Measurements from ENCODE around the gene DUOX1. TPM values are rescaled to one million over a fixed set of nuclear protein-coding genes. Genes with fewer than 3 reads are reported as not detected.

DUOX1 gene
- total RNA-seq, 1 experiment from 2014 or later = 15.1 TPM

DNA sequence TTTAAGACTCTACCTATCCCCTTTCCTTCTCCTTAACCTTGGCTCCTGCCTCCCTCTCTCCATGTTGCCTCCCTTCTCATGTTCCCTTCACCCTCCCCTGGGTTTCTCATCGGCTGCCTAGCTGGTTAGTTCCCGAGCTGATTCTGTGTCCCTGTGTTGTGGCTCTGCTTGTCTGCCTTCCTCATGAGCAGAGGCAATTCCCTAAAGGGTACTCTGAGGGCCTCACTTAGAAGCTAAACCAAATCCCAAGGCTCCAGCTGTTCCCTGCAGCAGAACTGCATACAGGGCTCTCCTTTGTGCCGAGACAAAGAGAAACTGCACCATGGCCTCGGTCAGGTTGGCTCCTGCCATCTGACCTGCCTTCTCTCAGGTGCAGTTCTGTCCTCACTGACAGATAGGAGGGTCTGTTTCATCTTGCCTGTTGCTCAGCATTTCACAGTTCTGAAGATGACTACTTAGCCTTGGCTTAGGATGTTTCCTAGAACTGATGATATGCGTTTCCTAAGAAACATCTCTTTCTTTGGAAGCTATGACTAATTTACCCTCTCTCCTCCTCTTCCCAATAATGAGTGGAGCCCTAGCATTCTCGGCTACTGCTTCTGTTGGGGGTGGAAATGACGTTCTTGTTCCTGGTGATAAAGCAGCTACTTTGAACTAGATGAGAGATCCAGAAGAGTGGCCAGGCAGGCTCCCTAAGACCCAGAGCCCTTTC, 27.1 kb downstream of the DUOX1 start:
- no TSS peak for BruUV-seq (replicated peaks)
- no peak overlapping the region for H3K4me3 Mint-ChIP-seq (ENCODE audit: unreplicated experiment)
- TF ChIP-seq, protein P1, sequence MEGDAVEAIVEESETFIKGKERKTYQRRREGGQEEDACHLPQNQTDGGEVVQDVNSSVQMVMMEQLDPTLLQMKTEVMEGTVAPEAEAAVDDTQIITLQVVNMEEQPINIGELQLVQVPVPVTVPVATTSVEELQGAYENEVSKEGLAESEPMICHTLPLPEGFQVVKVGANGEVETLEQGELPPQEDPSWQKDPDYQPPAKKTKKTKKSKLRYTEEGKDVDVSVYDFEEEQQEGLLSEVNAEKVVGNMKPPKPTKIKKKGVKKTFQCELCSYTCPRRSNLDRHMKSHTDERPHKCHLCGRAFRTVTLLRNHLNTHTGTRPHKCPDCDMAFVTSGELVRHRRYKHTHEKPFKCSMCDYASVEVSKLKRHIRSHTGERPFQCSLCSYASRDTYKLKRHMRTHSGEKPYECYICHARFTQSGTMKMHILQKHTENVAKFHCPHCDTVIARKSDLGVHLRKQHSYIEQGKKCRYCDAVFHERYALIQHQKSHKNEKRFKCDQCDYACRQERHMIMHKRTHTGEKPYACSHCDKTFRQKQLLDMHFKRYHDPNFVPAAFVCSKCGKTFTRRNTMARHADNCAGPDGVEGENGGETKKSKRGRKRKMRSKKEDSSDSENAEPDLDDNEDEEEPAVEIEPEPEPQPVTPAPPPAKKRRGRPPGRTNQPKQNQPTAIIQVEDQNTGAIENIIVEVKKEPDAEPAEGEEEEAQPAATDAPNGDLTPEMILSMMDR (IDR thresholded peaks at IDR 0.05; ENCODE audit: unreplicated experiment) = no peak
- H3K36me3 Mint-ChIP-seq (ENCODE audit: insufficient read depth, unreplicated experiment) = peaks cover 13% of the 10 kb centered on the region
- CTCF ChIA-PET = interaction anchor here (0.7 to 10.8 kb wide), 7 partner anchors 11 to 243 kb away, joined by 3 to 93 read pairs (median 4); no protein-coding TSS in a partner anchor
- H3K27me3 Mint-ChIP-seq (ENCODE audit: insufficient read depth, unreplicated experiment) = no peaks in the 10 kb centered on the region
- POLR2A ChIA-PET = interaction anchor here (0.6 to 2.3 kb wide), 5 partner anchors 10 to 246 kb away, joined by 3 to 9 read pairs (median 3); partner anchors contain the start of genes DUOX1 and DUOXA1
- no peaks in the 10 kb centered on the region for H3K9me3 Mint-ChIP-seq (ENCODE audit: unreplicated experiment)
- peak; percentile 19 for DNase-seq (ENCODE audit: unreplicated experiment)
- H3K27ac Mint-ChIP-seq (ENCODE audit: low read depth, unreplicated experiment) = peak overlapping the region; percentile 20
- intact Hi-C loops (cut with micrococcal nuclease) = no loop called here
- H3K4me1 Mint-ChIP-seq (ENCODE audit: insufficient read depth, unreplicated experiment) = peaks cover 29% of the 10 kb centered on the region

DNA sequence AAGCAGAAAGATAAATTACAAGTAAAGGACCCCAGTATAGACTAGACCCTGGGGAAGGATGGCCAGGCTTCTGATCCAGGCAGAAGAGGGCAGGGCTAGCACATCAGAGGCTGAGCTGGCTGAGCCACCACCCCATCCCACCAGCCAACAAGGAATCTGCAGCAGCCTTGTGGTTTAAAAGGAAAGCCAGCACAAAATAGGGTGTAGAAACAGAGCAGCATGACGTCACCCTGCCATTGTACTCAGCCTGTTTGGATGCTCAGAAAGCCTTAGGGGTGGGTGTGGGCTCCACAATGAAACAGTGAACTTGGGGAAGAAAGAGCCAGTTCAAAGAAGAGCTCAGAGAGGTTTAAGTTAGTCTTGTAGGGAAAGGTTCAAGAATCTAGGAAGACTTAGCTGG, 28.2 kb downstream of the DUOX1 start:
- H3K9me3 Mint-ChIP-seq (ENCODE audit: unreplicated experiment) = no peaks in the 10 kb centered on the region
- H3K27me3 Mint-ChIP-seq (ENCODE audit: insufficient read depth, unreplicated experiment) = no peaks in the 10 kb centered on the region
- peak; percentile 83 for DNase-seq (ENCODE audit: unreplicated experiment)
- CTCF ChIA-PET = interaction anchor here (0.6 to 10.8 kb wide), 8 partner anchors 9 to 241 kb away, joined by 3 to 93 read pairs (median 4); no protein-coding TSS in a partner anchor
- intact Hi-C loops (cut with micrococcal nuclease) = loop anchor here (1.0 kb wide), 1 partner anchor 32 kb away; no protein-coding TSS in a partner anchor
- H3K36me3 Mint-ChIP-seq (ENCODE audit: insufficient read depth, unreplicated experiment) = peaks cover 7% of the 10 kb centered on the region
- no peak overlapping the region for H3K4me3 Mint-ChIP-seq (ENCODE audit: unreplicated experiment)
- TF ChIP-seq, protein P1 (IDR thresholded peaks at IDR 0.05; ENCODE audit: unreplicated experiment) = no peak
- peak overlapping the region; percentile 61 for H3K27ac Mint-ChIP-seq (ENCODE audit: low read depth, unreplicated experiment)
- BruUV-seq (replicated peaks) = no TSS peak
- POLR2A ChIA-PET = interaction anchor here (0.6 to 2.3 kb wide), 7 partner anchors 9 to 495 kb away, joined by 3 to 9 read pairs (median 4); partner anchors contain the start of genes DUOX1, DUOXA1 and SPG11
- H3K4me1 Mint-ChIP-seq (ENCODE audit: insufficient read depth, unreplicated experiment) = peaks cover 39% of the 10 kb centered on the region

DNA sequence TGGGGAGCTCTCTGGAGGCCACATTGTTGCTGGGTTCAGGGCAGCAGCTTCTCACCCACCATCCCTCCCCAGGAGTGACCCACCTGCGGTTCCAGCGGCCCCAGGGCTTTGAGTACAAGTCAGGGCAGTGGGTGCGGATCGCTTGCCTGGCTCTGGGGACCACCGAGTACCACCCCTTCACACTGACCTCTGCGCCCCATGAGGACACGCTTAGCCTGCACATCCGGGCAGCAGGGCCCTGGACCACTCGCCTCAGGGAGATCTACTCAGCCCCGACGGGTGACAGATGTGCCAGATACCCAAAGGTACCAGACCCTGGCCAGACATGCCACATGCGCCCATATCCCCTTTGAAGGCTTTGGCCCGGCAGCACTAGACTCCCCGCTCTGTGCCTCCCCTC, 31.9 kb downstream of the DUOX1 start:
- ChIA-PET POLR2A (interaction anchor here (1.2 to 2.1 kb wide), 2 partner anchors 39 to 42 kb away, joined by 3 to 7 read pairs; no protein-coding TSS in a partner anchor), CTCF (interaction anchor here (0.8 to 10.8 kb wide), 8 partner anchors 15 to 238 kb away, joined by 4 to 94 read pairs (median 13); no protein-coding TSS in a partner anchor)
- H3K4me1 Mint-ChIP-seq (ENCODE audit: insufficient read depth, unreplicated experiment) = peaks cover 46% of the 10 kb centered on the region
- H3K36me3 Mint-ChIP-seq (ENCODE audit: insufficient read depth, unreplicated experiment) = peaks cover 14% of the 10 kb centered on the region
- no peaks in the 10 kb centered on the region for H3K9me3 Mint-ChIP-seq (ENCODE audit: unreplicated experiment)
- no TSS peak for BruUV-seq (replicated peaks)
- DNase-seq (ENCODE audit: unreplicated experiment) = no peak
- no peaks in the 10 kb centered on the region for H3K27me3 Mint-ChIP-seq (ENCODE audit: insufficient read depth, unreplicated experiment)
- no peak overlapping the region for H3K4me3 Mint-ChIP-seq (ENCODE audit: unreplicated experiment)
- peak overlapping the region; percentile 96 for H3K27ac Mint-ChIP-seq (ENCODE audit: low read depth, unreplicated experiment)
- intact Hi-C loops (cut with micrococcal nuclease) = no loop called here
- TF ChIP-seq, protein P1 (IDR thresholded peaks at IDR 0.05; ENCODE audit: unreplicated experiment) = no peak
